SK-N-SH (cell line): ENCODE data around the gene MTCL1.

Experiments used
- CTCF ChIP-seq: fragments of 200-600 bp; sonication (generic); IDR thresholded peaks from 2 replicates; pipeline ENCODE4 v1.6.1; 2017; ENCODE audit warnings: antibody characterized with exemption, mild to moderate bottlenecking, moderate library complexity
- FOXJ3 ChIP-seq: sonication (generic); formaldehyde crosslinking; IDR thresholded peaks from 2 replicates; pipeline ENCODE4 v1.5.1; 2020; ENCODE audit warnings: mild to moderate bottlenecking, missing genetic modification reagents
- RAD21 ChIP-seq: IDR thresholded peaks from 2 replicates; pipeline ENCODE4 v1.6.1; 2012; ENCODE audit warnings: mild to moderate bottlenecking, low read length
- TF ChIP-seq, protein P1 (sequence below): IDR thresholded peaks from 2 replicates; pipeline ENCODE4 v1.4.0; 2012; ENCODE audit warnings: low read depth
- TF ChIP-seq, protein P2 (sequence below): IDR thresholded peaks from 2 replicates; pipeline ENCODE4 v1.4.0; 2012; ENCODE audit warnings: low read depth, borderline replicate concordance

- TF ChIP-seq RAD21: no peak
- TF ChIP-seq FOXJ3 (CRISPR knock-in tag): no peak
- TF ChIP-seq, protein P1, sequence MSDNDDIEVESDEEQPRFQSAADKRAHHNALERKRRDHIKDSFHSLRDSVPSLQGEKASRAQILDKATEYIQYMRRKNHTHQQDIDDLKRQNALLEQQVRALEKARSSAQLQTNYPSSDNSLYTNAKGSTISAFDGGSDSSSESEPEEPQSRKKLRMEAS: no peak
- no peak for TF ChIP-seq CTCF
- TF ChIP-seq, protein P2, sequence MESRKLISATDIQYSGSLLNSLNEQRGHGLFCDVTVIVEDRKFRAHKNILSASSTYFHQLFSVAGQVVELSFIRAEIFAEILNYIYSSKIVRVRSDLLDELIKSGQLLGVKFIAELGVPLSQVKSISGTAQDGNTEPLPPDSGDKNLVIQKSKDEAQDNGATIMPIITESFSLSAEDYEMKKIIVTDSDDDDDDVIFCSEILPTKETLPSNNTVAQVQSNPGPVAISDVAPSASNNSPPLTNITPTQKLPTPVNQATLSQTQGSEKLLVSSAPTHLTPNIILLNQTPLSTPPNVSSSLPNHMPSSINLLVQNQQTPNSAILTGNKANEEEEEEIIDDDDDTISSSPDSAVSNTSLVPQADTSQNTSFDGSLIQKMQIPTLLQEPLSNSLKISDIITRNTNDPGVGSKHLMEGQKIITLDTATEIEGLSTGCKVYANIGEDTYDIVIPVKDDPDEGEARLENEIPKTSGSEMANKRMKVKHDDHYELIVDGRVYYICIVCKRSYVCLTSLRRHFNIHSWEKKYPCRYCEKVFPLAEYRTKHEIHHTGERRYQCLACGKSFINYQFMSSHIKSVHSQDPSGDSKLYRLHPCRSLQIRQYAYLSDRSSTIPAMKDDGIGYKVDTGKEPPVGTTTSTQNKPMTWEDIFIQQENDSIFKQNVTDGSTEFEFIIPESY: no peak
Measured at GRCh38 chr18:8769509-8770095, 64.2 kb downstream of the MTCL1 start.
